ENCODE results near the gene DET1. TPM values are rescaled to one million over a fixed set of nuclear protein-coding genes. Genes with fewer than 3 reads are reported as not detected.
A peak's percentile ranks its signal among the peaks of the same experiment; 100 is the strongest.

DET1 gene
- total RNA-seq, 1 experiment from 2014 or later, result 6.1 TPM

DNA sequence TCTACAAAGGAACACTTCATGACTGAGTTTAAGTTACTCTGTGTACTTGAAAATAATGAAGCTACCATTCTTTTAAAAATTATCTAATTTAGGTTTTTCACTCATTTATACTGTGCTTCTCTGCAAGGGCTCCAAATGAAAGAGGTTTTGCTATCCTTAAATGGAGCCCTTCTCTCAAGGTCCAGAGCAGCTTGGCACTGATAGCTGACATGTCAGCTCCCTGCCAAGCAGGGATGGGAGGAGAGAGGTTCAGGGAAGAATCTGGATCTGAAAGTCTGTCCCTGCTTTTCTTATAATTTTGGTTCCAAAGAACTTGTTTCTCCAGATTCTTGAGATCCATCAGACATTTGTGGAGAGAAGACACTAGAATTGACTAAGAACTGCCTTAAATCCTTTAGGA lies 39.9 kb downstream of the DET1 start (continued):
- TF ChIP-seq SMAD4 (CRISPR knock-in tag; IDR thresholded peaks at IDR 0.05), result no peak
- TF ChIP-seq, protein P1, sequence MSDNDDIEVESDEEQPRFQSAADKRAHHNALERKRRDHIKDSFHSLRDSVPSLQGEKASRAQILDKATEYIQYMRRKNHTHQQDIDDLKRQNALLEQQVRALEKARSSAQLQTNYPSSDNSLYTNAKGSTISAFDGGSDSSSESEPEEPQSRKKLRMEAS (CRISPR knock-in tag; IDR thresholded peaks at IDR 0.05), result no peak
- TF ChIP-seq, protein P2, sequence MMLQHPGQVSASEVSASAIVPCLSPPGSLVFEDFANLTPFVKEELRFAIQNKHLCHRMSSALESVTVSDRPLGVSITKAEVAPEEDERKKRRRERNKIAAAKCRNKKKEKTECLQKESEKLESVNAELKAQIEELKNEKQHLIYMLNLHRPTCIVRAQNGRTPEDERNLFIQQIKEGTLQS (CRISPR knock-in tag; conservative IDR thresholded peaks at IDR 0.05), result no peak
- no peak for TF ChIP-seq ZBTB21 (CRISPR knock-in tag; IDR thresholded peaks at IDR 0.05; ENCODE audit: borderline replicate concordance)
- TF ChIP-seq ELF4 (CRISPR knock-in tag; IDR thresholded peaks at IDR 0.05; ENCODE audit: low read depth), result no peak
- no peak for TF ChIP-seq FOXK1 (CRISPR knock-in tag; IDR thresholded peaks at IDR 0.05)
- TF ChIP-seq NFE2L1 (CRISPR knock-in tag; IDR thresholded peaks at IDR 0.05), result no peak
- TF ChIP-seq, protein P3, sequence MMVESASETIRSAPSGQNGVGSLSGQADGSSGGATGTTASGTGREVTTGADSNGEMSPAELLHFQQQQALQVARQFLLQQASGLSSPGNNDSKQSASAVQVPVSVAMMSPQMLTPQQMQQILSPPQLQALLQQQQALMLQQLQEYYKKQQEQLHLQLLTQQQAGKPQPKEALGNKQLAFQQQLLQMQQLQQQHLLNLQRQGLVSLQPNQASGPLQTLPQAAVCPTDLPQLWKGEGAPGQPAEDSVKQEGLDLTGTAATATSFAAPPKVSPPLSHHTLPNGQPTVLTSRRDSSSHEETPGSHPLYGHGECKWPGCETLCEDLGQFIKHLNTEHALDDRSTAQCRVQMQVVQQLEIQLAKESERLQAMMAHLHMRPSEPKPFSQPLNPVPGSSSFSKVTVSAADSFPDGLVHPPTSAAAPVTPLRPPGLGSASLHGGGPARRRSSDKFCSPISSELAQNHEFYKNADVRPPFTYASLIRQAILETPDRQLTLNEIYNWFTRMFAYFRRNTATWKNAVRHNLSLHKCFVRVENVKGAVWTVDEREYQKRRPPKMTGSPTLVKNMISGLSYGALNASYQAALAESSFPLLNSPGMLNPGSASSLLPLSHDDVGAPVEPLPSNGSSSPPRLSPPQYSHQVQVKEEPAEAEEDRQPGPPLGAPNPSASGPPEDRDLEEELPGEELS (CRISPR knock-in tag; IDR thresholded peaks at IDR 0.05), result no peak
- TF ChIP-seq SP1 (CRISPR knock-in tag; conservative IDR thresholded peaks at IDR 0.05), result no peak
- TF ChIP-seq NR2C2 (CRISPR knock-in tag; IDR thresholded peaks at IDR 0.05), result no peak

DNA sequence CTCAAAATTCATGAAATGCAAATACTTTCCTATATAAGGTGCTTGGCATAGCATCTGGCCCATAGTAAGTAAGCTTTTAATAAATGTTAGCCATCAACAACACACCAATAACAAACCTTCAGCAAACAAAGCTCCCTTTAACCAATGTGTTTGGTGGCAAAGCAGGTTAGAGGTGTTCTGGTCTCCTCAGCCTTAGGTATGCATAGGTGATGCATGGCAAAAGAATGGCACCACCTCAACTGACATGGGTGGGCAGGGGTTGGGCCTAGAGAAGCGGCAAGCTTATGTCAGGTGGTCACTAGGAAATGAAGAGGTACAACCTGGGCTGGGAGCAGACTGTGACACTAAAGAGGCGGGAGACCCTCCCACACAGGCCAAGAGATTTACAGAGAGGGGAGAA lies 40.8 kb downstream of the DET1 start:
- CTCF ChIA-PET, result interaction anchor here (1.3 to 1.4 kb wide), 2 partner anchors 14 to 16 kb away, joined by 3 read pairs; no protein-coding TSS in a partner anchor
- peaks cover 28% of the 10 kb centered on the region for H3K4me1 Mint-ChIP-seq
- H3K4me3 Mint-ChIP-seq, result no peak overlapping the region
- H3K27me3 Mint-ChIP-seq (ENCODE audit: low read depth), result peaks cover 62% of the 10 kb centered on the region
- H3K36me3 Mint-ChIP-seq, result peaks cover 8% of the 10 kb centered on the region
- H3K27ac Mint-ChIP-seq, result no peak overlapping the region
- POLR2A ChIA-PET, result no interaction called here
- ATAC-seq (no peak), DNase-seq (ENCODE audit: low spot score) (no peak)
- TF ChIP-seq KAT7 (CRISPR knock-in tag; IDR thresholded peaks at IDR 0.05; ENCODE audit: borderline replicate concordance) (no peak), ELF4 (CRISPR knock-in tag; IDR thresholded peaks at IDR 0.05; ENCODE audit: low read depth) (no peak), FOXK1 (CRISPR knock-in tag; IDR thresholded peaks at IDR 0.05) (no peak)
- TF ChIP-seq, protein P4, sequence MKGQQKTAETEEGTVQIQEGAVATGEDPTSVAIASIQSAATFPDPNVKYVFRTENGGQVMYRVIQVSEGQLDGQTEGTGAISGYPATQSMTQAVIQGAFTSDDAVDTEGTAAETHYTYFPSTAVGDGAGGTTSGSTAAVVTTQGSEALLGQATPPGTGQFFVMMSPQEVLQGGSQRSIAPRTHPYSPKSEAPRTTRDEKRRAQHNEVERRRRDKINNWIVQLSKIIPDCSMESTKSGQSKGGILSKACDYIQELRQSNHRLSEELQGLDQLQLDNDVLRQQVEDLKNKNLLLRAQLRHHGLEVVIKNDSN (CRISPR knock-in tag; IDR thresholded peaks at IDR 0.05), result no peak
- TF ChIP-seq, protein P5, sequence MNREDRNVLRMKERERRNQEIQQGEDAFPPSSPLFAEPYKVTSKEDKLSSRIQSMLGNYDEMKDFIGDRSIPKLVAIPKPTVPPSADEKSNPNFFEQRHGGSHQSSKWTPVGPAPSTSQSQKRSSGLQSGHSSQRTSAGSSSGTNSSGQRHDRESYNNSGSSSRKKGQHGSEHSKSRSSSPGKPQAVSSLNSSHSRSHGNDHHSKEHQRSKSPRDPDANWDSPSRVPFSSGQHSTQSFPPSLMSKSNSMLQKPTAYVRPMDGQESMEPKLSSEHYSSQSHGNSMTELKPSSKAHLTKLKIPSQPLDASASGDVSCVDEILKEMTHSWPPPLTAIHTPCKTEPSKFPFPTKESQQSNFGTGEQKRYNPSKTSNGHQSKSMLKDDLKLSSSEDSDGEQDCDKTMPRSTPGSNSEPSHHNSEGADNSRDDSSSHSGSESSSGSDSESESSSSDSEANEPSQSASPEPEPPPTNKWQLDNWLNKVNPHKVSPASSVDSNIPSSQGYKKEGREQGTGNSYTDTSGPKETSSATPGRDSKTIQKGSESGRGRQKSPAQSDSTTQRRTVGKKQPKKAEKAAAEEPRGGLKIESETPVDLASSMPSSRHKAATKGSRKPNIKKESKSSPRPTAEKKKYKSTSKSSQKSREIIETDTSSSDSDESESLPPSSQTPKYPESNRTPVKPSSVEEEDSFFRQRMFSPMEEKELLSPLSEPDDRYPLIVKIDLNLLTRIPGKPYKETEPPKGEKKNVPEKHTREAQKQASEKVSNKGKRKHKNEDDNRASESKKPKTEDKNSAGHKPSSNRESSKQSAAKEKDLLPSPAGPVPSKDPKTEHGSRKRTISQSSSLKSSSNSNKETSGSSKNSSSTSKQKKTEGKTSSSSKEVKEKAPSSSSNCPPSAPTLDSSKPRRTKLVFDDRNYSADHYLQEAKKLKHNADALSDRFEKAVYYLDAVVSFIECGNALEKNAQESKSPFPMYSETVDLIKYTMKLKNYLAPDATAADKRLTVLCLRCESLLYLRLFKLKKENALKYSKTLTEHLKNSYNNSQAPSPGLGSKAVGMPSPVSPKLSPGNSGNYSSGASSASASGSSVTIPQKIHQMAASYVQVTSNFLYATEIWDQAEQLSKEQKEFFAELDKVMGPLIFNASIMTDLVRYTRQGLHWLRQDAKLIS (CRISPR knock-in tag; IDR thresholded peaks at IDR 0.05; ENCODE audit: borderline replicate concordance), result no peak
- TF ChIP-seq, protein P6, sequence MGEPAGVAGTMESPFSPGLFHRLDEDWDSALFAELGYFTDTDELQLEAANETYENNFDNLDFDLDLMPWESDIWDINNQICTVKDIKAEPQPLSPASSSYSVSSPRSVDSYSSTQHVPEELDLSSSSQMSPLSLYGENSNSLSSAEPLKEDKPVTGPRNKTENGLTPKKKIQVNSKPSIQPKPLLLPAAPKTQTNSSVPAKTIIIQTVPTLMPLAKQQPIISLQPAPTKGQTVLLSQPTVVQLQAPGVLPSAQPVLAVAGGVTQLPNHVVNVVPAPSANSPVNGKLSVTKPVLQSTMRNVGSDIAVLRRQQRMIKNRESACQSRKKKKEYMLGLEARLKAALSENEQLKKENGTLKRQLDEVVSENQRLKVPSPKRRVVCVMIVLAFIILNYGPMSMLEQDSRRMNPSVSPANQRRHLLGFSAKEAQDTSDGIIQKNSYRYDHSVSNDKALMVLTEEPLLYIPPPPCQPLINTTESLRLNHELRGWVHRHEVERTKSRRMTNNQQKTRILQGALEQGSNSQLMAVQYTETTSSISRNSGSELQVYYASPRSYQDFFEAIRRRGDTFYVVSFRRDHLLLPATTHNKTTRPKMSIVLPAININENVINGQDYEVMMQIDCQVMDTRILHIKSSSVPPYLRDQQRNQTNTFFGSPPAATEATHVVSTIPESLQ (CRISPR knock-in tag; IDR thresholded peaks at IDR 0.05), result no peak
- peaks cover 5% of the 10 kb centered on the region; the same call in 1 of the 2 replicates for H3K9me3 Mint-ChIP-seq

DNA sequence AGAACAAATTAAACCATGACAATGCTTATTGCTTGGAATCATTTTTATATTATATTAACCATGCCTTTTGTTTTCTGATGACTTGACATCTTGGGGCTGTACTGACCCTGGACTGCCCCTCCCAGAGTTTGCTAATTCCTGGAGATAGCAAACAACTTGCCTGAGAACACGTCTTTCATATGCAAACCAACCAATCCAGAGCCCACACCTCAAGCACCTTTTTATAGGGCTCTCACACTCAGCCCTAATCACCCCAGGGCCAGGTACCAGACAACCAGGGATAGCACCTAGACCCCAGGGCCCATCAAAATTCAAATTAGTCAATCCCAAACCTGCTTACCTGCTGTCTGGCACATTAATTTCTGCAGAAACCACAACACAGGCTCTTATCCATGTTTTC lies 42.0 kb downstream of the DET1 start:
- ChIA-PET CTCF (no interaction called here), POLR2A (interaction anchor here (0.6 kb wide), 1 partner anchor 229 kb away, joined by 3 read pairs; no protein-coding TSS in a partner anchor)
- peaks cover 8% of the 10 kb centered on the region for H3K36me3 Mint-ChIP-seq
- DNase-seq (ENCODE audit: low spot score), result no peak
- peaks cover 62% of the 10 kb centered on the region for H3K27me3 Mint-ChIP-seq (ENCODE audit: low read depth)
- H3K4me1 Mint-ChIP-seq, result peaks cover 28% of the 10 kb centered on the region
- no peak overlapping the region for H3K4me3 Mint-ChIP-seq
- TF ChIP-seq, protein P7, sequence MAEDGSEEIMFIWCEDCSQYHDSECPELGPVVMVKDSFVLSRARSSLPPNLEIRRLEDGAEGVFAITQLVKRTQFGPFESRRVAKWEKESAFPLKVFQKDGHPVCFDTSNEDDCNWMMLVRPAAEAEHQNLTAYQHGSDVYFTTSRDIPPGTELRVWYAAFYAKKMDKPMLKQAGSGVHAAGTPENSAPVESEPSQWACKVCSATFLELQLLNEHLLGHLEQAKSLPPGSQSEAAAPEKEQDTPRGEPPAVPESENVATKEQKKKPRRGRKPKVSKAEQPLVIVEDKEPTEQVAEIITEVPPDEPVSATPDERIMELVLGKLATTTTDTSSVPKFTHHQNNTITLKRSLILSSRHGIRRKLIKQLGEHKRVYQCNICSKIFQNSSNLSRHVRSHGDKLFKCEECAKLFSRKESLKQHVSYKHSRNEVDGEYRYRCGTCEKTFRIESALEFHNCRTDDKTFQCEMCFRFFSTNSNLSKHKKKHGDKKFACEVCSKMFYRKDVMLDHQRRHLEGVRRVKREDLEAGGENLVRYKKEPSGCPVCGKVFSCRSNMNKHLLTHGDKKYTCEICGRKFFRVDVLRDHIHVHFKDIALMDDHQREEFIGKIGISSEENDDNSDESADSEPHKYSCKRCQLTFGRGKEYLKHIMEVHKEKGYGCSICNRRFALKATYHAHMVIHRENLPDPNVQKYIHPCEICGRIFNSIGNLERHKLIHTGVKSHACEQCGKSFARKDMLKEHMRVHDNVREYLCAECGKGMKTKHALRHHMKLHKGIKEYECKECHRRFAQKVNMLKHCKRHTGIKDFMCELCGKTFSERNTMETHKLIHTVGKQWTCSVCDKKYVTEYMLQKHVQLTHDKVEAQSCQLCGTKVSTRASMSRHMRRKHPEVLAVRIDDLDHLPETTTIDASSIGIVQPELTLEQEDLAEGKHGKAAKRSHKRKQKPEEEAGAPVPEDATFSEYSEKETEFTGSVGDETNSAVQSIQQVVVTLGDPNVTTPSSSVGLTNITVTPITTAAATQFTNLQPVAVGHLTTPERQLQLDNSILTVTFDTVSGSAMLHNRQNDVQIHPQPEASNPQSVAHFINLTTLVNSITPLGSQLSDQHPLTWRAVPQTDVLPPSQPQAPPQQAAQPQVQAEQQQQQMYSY (CRISPR knock-in tag; IDR thresholded peaks at IDR 0.05), result 0 out of 2 replicates have a peak, but pooled peaks have one; percentile 49
- no peak for TF ChIP-seq GRHL2 (CRISPR knock-in tag; IDR thresholded peaks at IDR 0.05; ENCODE audit: insufficient replicate concordance, severe bottlenecking)
- no peak overlapping the region for H3K27ac Mint-ChIP-seq
- peak; percentile 89 for ATAC-seq
- H3K9me3 Mint-ChIP-seq, result peaks cover 5% of the 10 kb centered on the region; the same call in 1 of the 2 replicates
